RCC 7860 (cell line): ENCODE results near the gene FEM1B.
A peak's percentile ranks its signal among the peaks of the same experiment; 100 is the strongest.

ENCODE experiments used
- DNase-seq: peaks from one replicate; pipeline ENCODE4 v3.0.0-alpha.2; 2015; ENCODE audit warnings: low spot score
- FAIRE-seq: peaks from 2 replicates; lab custom pipeline; 2012; peaks lifted over from hg19 to GRCh38; lab: Jason Lieb, UNC

The FEM1B gene

GRCh38 chr15:68258692-68259091, 18.9 kb upstream of the FEM1B start:
- FAIRE-seq (no peak), DNase-seq (no peak)

DNA sequence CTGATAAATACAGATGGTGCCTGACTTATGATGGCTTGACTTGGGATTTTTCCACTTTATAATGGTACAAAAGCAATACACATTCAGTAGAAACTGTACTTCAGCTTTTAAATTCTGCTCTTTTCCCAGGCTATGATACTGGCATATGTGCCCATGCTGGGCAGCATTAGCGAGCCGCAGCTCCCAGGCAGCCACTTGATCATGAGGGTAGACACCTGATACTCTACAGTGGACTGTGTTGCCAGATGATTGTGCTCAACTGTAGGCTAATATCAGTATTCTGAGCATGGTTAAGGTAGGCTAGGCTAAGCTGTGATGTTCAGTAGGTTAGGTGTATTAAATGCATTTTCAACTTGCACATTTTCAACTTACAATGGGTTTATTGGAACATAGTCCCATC, 17.7 kb upstream of the FEM1B start:
- no peak for DNase-seq
- FAIRE-seq, result no peak

DNA sequence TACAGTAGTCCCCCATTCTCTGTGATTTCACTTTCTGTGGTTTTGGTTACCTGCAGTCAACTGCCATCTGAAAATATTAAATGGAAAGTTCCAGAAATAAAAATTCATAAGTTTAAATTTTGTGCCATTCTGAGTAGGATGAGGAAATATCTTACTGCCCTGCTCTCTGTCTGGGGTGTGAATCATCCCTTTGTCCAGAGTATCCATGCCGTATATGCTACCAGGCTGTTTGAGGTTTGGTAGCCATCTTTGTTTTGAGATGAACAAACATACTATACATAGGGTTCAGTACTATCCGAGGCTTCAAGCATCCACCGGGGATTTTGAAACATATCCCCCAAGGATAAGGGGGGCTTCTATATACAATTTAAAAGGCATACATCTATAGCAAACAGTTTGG, 16.3 kb upstream of the FEM1B start:
- no peak for FAIRE-seq

GRCh38 chr15:68261980-68262379, 15.6 kb upstream of the FEM1B start:
- DNase-seq, result no peak
- FAIRE-seq, result no peak

More for the DNA sequence above, 16.3 kb upstream of the FEM1B start:
- DNase-seq, result no peak

DNA sequence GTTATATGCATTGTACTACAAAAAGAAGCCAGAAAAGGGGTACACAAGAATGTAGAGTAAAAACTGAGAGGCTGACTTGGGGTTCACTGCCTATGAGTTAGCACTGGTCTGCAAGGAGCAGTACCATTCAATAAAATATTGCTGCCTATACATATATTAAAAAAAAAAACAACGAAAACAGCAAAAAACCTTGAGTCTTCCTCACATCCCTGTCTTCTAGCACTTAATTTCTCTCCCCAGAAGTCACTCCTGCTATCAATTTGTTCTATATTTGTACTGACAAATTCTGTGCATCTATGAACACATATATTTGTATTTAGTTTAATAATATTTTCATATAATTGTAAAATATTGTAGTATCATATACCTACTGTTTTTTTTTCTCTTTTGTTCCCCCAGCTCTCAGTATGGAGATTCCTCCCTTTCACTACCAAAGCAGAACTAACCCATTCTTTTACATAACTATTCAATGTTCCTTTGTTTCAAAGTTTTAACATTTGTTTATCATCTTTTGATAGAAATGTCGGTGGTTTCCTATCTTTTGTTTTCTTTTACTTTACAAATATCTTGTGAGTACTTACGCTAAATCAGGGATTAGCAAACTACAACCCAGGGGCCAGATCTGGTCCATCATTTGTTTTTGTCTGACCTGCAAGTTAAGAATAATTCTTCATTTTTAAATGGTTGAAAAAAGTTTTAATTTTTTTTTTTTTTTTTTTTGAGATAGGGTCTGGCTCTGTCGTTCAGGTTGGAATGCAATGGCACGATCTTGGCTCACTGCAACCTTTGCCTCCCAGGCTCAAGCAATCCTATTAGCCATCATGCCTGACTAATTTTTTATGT, 14.8 kb upstream of the FEM1B start:
- FAIRE-seq (no peak), DNase-seq (no peak)

DNA sequence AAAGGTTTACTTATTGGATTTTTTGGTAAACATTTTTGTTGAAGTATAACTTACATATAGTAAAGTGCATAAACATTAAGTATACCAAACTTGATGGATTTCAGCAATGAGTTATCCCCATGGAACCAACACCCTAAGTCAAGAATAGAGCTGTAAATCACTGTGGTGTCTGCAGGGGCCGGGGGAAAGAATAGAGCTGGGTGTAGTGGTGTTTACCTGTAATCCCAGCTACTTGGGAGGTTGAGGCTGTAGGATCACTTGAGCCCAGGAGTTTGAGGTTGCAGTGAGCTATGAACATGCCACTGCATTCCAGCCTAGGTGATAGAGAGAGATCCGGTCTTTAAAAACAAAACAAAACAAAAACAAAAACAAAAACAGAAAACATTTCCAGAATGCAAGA, 13.3 kb upstream of the FEM1B start:
- no peak for DNase-seq
- no peak for FAIRE-seq

DNA sequence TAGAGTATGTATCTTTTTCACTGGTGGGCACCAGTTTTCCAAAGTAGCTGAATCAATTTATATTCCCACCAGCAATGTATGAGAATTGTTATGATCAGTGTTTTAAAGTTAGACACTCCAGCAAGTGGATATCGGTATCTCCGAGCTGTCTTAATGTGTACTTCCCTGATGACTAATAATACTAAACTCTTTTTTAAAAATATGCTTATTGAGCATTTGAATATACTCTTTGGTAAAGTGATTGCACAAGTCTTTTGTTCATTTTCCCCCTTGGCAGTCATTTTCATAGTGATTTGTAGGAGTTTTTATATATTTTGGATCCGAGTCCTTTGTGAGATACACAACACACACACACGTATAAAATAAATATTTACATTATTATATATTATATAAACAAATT, 12.5 kb upstream of the FEM1B start:
- FAIRE-seq, result no peak
- no peak for DNase-seq

GRCh38 chr15:68265674-68266073, 11.9 kb upstream of the FEM1B start:
- DNase-seq, result no peak
- FAIRE-seq, result no peak

DNA sequence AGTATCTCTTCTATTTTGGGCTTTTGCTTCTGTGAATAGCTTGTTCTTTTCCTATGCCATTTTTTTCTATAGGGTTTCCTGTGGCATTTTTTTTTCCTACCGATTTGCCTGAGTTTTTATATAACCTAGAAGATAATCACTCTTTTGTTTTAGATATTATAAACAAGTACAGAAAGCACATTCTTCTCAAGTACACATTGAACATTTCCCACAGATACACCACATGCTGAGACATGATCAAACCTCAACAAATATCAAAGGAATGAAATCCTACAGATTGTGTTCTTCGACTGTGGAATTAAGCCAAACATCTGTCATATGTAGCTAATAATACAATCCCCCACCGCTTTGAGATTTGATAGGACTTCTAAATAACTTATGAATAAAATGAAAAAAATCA, 9.1 kb upstream of the FEM1B start:
- DNase-seq (no peak), FAIRE-seq (no peak)

GRCh38 chr15:68271854-68272471, 5.6 kb upstream of the FEM1B start:
- DNase-seq, result peak; percentile 77
- no peak for FAIRE-seq

GRCh38 chr15:68272721-68273271, 4.7 kb upstream of the FEM1B start:
- peak; percentile 42 for FAIRE-seq
- peak; percentile 81 for DNase-seq

DNA sequence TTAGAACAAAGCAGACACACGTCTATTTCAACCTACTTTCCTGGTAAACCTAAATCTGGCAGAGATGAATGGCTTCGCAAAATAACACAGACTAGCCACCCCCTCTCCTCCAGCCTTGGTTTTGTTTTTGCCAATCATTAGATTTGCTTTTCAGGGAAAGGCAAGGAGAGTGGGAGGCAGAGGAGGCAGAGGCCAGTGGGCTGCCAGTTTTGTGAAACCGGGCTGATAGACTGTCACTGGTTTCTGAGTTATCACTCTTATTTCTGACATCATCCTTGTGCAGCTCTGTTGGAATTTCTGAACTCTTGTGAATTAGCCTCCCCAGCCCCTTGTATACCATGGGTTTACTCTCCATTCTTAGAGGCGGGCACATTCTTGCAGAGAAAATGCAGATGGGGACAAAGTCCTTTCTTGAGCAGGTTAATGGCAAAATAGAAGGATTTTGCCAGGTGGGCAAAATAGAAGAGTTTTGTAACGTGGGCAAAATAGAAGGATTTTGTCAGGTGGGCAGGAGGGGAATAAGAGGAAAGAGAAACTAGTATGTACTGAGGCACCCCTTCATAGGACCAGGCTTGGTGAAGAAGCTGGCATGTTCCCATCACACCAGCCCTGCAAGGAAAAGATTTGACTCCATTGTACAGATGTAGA, 3.2 kb upstream of the FEM1B start:
- FAIRE-seq (no peak), DNase-seq (no peak)

DNA sequence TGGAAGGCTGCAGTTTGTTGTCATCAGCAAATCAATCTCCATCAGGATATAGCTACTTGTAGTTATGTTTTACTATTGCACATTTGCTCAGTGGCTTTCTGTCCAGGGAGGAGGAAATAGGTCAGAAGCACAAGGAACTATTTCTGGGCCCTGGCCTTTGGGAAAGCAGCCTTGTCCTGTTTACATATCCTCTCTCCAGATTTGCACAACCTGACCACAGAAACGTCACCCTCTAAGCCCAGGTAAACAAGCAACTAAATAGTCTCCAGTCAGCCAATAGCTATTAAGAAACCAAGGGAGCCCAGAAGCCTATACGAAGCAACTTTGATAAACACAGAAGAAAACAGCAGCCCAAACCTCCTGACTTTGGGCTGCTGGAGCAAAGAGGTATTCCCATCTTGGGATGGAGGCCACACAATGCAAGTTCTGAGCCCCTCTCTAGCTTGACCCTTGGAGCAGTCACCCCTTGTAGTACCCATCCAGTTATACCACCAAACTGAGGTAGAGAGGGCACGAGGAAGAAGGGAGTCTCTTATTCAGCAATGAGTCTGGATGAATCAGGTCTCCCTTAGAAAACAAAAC, 2.3 kb upstream of the FEM1B start:
- no peak for DNase-seq
- FAIRE-seq, result no peak

DNA sequence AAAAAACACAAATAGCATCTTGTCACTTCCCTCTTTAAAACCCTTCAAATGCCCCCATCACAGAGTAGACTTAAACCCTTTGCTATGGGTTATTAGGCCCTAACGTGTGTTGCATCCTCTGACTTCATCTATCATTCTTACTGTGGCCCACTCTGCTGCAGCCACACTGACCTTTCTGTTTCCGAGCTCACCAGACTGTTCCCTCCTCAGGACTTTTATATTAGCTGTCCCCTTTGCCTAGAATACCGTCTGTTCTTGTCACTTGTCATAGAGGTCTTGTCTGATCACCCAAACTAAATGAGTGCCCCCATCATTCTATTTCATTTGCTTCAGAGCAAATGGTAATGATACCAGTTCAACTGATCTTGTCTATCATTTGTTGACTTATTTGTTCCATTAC, 877 bp upstream of the FEM1B start:
- DNase-seq, result no peak
- FAIRE-seq, result no peak

DNA sequence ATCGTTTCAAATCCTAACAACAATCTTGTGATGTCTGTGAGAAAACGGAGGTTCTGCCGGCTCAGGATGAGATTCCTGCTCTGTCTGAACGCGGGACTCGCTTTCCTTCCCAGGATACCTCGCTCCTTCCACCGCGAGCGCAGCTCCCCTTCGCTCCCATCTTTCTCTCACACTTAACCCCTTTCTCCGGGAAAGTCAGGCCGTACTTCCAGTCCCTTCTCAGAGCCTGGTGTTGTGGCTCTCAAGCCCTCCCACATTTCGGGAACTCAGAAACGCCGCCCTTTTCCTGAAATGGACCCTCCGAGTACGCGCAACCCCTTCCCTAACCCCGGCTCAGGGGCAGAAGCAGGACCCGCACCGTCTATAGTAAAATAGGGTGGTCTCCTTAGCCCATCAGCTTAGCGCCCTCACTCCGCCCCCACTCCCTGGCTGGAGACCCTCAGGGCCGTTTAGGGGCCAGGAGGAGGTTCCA, 378 bp upstream of the FEM1B start:
- no peak for DNase-seq
- no peak for FAIRE-seq

DNA sequence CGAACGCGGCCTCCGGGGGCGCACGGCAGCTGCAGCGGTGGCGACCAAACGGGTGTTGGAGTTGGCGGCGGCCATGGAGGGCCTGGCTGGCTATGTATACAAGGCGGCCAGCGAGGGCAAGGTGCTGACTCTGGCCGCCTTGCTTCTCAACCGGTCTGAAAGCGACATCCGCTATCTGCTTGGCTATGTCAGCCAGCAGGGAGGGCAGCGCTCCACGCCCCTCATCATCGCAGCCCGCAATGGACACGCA, 725 bp downstream of the FEM1B start:
- DNase-seq, result peak; percentile 35
- FAIRE-seq, result no peak

DNA sequence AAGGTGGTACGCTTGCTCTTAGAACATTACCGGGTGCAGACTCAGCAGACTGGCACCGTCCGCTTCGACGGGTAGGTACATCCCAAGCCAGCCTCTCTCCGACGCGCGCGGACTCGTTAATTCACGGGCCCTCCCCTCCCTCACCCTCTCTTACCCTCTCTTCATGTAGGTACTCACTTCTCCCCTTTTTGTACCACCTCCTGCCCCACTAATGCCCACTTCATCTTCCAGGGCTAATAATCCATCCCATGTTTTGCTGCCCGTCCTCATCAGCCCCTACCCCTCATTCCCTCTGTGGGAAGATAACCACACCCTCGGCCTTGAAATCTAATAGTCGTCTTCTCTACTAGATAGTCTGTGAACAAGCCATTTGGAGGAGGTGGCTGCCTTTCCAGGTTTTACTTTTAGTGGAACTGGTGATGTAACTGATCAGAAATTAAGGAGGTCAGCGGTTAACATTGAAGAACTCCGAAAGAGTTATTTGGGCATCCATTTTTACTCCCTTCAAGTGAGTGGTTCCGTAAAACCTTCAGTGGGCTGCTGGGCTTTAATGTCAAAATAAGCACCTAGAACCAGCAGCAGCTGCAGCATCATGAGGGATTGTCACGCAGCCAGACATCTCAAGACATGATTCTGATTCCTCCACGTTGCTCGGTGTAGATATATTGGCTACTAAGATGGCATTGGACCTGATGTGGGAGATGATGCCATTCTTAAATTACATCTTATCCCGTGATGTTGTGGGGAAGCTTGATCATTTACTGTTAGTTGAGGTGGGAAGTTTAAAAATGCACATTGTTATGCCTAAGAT, 1.3 kb downstream of the FEM1B start:
- FAIRE-seq, result no peak
- DNase-seq, result no peak

DNA sequence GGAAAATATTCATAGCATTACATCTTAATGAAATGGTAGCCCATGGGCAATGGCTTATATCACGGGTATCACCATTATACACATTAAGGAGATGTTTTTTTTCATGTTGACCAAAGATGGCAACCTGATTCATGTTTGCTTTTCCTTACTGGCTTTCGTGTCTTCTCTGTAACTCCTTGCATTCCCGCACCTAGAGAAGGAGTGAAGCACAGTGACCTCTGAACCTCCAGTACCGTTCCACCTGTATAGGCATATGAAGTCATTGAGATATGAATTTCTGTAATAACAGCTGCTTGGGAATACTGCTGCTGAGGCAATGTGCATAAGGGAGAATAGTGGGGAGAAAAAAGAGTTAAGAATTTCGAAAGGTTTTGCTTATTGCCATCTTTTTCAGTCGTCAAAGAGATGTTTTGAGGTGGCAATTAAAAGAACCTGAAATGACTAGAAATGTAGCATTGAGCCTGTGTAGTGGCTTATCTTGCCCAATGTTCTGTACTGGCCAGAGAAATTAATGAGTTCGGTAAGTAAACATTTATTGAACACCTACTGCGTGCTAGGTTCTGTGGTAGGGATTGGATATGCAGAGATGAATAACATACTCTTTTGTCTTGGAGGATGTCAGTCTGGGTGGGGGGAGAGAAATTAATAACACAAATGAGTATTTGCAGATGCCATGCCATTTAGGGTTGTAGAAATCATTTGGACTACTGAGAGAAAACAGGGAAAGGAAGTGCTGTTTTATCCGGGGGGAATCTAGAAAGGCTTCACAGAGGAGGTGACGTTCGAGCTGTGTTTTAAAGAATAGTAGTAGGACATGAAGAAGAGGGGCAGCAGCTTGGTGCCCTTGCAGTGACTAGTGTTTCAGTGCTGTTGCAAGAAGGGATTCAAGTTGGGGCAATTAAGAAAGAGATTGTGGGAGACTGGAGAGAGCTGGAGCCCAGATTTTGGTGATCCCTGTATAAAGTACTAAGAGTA, 2.5 kb downstream of the FEM1B start:
- DNase-seq, result no peak
- FAIRE-seq, result no peak

DNA sequence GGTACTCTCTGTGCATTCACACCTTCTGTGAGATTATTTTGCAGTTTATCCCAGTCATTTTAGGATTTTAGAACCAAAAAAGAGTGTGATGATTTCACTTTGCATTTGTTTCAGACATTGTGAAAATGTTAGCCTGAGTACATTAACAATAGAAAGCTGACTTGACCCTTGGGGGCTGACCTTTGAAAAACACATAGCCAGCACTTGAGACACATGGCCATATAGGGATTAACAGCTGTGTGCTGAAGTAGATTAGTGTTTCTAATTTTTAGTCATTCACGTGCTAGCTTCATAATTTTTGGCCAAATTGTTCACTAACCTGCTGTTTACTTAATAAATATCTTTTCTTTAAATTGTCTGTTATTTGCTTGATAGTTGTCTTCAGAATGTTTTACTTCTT, 3.5 kb downstream of the FEM1B start:
- DNase-seq, result no peak
- no peak for FAIRE-seq

- DNase-seq (no peak), FAIRE-seq (no peak)
These were observed 5.9 kb downstream of the FEM1B start for GRCh38 chr15:68283401-68283800.
